ENCODE data around the gene UNC50. TPM values are rescaled to one million over a fixed set of nuclear protein-coding genes. Genes with fewer than 3 reads are reported as not detected.

The UNC50 gene
- 10 to 100 TPM; 30.9 to 53.7 TPM for total RNA-seq

- ATAC-seq: peak; percentile 96
- 0% methylated on average over 20 to 82 of the region's 93 CpGs for WGBS, 2 donors
- Histone ChIP-seq H3K36me3 (replicated peaks in 1 of 2; ENCODE audit: insufficient read depth in 1 of 2, low read depth in 2 of 2) (peaks cover 0 to 3% of the 10 kb centered on the region in 2 donors), H3K4me3 (peak within 1 kb of the TSS; percentile 71 to 83), H3K4me1 (peaks cover 40% of the 10 kb centered on the region), H3K27me3 (no peaks in the 10 kb centered on the region), H3K9me3 (no peaks in the 10 kb centered on the region), H3K27ac (peak within 1 kb of the TSS; percentile 91 to 98 (median 94))
- TF ChIP-seq POLR2A (IDR thresholded peaks at IDR 0.05): peak; percentile 83 to 93 (median 92)
- TF ChIP-seq, protein P1, sequence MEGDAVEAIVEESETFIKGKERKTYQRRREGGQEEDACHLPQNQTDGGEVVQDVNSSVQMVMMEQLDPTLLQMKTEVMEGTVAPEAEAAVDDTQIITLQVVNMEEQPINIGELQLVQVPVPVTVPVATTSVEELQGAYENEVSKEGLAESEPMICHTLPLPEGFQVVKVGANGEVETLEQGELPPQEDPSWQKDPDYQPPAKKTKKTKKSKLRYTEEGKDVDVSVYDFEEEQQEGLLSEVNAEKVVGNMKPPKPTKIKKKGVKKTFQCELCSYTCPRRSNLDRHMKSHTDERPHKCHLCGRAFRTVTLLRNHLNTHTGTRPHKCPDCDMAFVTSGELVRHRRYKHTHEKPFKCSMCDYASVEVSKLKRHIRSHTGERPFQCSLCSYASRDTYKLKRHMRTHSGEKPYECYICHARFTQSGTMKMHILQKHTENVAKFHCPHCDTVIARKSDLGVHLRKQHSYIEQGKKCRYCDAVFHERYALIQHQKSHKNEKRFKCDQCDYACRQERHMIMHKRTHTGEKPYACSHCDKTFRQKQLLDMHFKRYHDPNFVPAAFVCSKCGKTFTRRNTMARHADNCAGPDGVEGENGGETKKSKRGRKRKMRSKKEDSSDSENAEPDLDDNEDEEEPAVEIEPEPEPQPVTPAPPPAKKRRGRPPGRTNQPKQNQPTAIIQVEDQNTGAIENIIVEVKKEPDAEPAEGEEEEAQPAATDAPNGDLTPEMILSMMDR (IDR thresholded peaks at IDR 0.05): peak in 2 of 7 experiments; percentile 16 to 17
- intact Hi-C loops (cut with DNase I): no loop called here
- peak; percentile 87 to 89 (median 88) for DNase-seq
Measured at GRCh38 chr2:98608116-98608961, at the start of gene UNC50, which contains the start of gene COA5. TSS of gene UNC50 (plus strand) at chr2:98608589. CDS start at chr2:98609760, 1,171 bp downstream. TSS of gene COA5 (minus strand) at chr2:98608512. CDS start at chr2:98608405, 107 bp downstream.

DNA sequence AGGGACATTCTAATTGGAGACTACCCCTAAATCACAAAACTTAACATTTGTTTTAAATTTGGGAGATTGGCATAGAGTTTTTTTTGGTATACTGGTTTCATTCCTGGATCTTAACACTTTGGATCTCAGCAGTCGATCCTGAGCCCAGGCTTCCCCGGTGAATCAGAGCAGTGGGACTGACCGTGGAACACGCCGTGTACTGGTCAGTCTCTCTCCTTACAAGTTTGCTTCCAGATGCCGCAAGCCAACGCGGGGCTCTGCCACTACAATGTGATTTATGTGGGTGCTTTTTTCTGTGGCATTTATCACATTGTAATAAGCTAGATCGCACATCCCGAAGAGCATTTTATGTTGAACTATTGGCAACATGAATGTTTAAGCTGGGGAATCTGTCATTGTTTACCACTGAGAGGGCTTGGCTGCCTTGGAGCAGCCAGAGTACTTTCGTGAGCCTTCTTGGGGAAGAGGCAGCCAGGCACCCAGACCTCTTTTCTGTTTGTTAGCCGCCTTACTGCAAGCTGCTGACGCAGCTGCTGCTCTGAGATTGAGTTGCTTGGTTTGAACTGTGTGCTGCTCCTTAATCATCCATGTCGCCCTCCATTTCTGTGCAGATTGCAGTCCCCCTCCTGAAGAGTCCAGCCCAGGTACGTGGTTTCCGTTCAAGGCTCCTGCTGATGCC is 49.4 kb upstream of the UNC50 start:
- no peak for ATAC-seq

GRCh38 chr2:98559581-98559980 is 48.8 kb upstream of the UNC50 start:
- no peak for DNase-seq
- Histone ChIP-seq H3K27me3 (no peaks in the 10 kb centered on the region), H3K36me3 (replicated peaks in 1 of 2; ENCODE audit: insufficient read depth in 1 of 2, low read depth in 2 of 2) (peaks cover 0 to 3% of the 10 kb centered on the region in 2 donors), H3K4me1 (no peaks in the 10 kb centered on the region), H3K4me3 (no peak overlapping the region), H3K9me3 (no peaks in the 10 kb centered on the region), H3K27ac (no peak overlapping the region)
- TF ChIP-seq POLR2A (IDR thresholded peaks at IDR 0.05): no peak
- TF ChIP-seq, protein P1 (IDR thresholded peaks at IDR 0.05): no peak
- WGBS, 2 donors: 82 to 89% methylated on average over 3 of the region's 3 CpGs
- no peak for ATAC-seq
- intact Hi-C loops (cut with DNase I): no loop called here

More for the DNA sequence above, 49.4 kb upstream of the UNC50 start:
- Histone ChIP-seq H3K4me1 (no peaks in the 10 kb centered on the region), H3K27ac (no peak overlapping the region), H3K36me3 (replicated peaks in 1 of 2; ENCODE audit: insufficient read depth in 1 of 2, low read depth in 2 of 2) (peaks cover 0 to 3% of the 10 kb centered on the region in 2 donors), H3K4me3 (no peak overlapping the region), H3K27me3 (no peaks in the 10 kb centered on the region), H3K9me3 (no peaks in the 10 kb centered on the region)
- TF ChIP-seq, protein P1 (IDR thresholded peaks at IDR 0.05): no peak
- no peak for TF ChIP-seq POLR2A (IDR thresholded peaks at IDR 0.05)
- DNase-seq: no peak
- intact Hi-C loops (cut with DNase I): no loop called here
- 93 to 95% methylated on average over 16 of the region's 16 CpGs for WGBS, 2 donors

DNA sequence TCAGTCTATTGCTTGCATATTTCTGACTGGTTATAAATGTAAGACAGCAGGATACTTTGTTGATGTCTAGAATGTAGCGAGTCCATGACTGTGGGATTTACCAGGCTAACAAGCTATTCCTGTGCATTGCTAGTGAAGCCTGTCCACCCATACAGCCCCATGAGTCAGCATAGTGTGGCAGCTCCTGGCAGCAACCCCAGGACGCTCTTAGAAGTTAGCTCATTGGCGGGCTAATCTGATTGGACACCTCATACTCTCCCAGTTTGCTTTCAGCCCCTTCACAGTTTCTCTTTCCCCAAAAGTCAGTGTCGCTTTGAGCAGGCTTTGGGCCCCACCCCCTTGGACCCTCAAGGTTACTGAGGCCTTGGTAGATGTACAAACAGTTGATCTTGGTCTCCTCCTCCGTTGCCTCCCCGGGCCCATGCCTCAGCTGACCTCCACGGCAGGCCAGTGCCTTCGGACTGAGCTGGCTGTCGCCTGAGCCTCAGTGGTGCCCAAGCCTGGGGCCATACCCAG is 48.1 kb upstream of the UNC50 start:
- TF ChIP-seq, protein P1 (IDR thresholded peaks at IDR 0.05): no peak
- TF ChIP-seq POLR2A (IDR thresholded peaks at IDR 0.05): no peak
- WGBS, 2 donors: 88 to 92% methylated on average over 4 to 9 of the region's 9 CpGs
- Histone ChIP-seq H3K4me1 (no peaks in the 10 kb centered on the region), H3K36me3 (replicated peaks in 1 of 2; ENCODE audit: insufficient read depth in 1 of 2, low read depth in 2 of 2) (peaks cover 0 to 3% of the 10 kb centered on the region in 2 donors), H3K9me3 (no peaks in the 10 kb centered on the region), H3K4me3 (no peak overlapping the region), H3K27me3 (no peaks in the 10 kb centered on the region), H3K27ac (no peak overlapping the region)
- intact Hi-C loops (cut with DNase I): no loop called here
- ATAC-seq (no peak), DNase-seq (no peak)

Data from body of pancreas (tissue), 4 donors.